HEK293 (cell line): ENCODE data around the gene MYOF.

Experiments
- CTCF ChIA-PET: fragments of 350-600 bp; formaldehyde crosslinking; extraction: SDS; loops from one replicate; lab custom pipeline; 2021; ENCODE audit warnings: antibody characterized with exemption; lab: Yijun Ruan, JAX
- POLR2A ChIA-PET: fragments of 300-600 bp; formaldehyde crosslinking; extraction: SDS; loops from one replicate; lab custom pipeline; 2020; ENCODE audit warnings: antibody characterized with exemption, inconsistent platforms; lab: Yijun Ruan, JAX
- H3K27ac ChIP-seq: fragments of 200-500 bp; sonication (Bioruptor generic); 2 replicates; pipeline ENCODE4 v1.5.1; 2014; ENCODE audit warnings: low read depth, low read length, control low read depth, inconsistent platforms; ENCODE audit errors: extremely low read depth
- H3K36me3 ChIP-seq, 2 experiments: fragments of 200-500 bp in 1 of 2; sonication (Bioruptor generic) in 1 of 2; 1 replicate in 1 of 2; 2 replicates in 1 of 2; pipeline ENCODE4 v1.5.1; 2014 to 2017; ENCODE audit warnings: inconsistent platforms in 2 of 2, low read length in 2 of 2; ENCODE audit not compliant: control insufficient read depth in 2 of 2, insufficient read depth in 1 of 2
- H3K4me1 ChIP-seq: fragments of 200-500 bp; sonication (Bioruptor generic); 2 replicates; pipeline ENCODE4 v1.5.1; 2014; ENCODE audit warnings: mild to moderate bottlenecking, low read length, inconsistent platforms; ENCODE audit not compliant: control insufficient read depth, insufficient read depth
- H3K4me3 ChIP-seq: 2 replicates; pipeline ENCODE4 v1.5.1; 2011; ENCODE audit warnings: low read depth, mild to moderate bottlenecking, control low read depth, low read length, moderate library complexity
- H3K9me3 ChIP-seq: fragments of 200-500 bp; sonication (Bioruptor generic); 2 replicates; pipeline ENCODE4 v1.5.1; 2014; ENCODE audit warnings: low read depth, low read length, inconsistent platforms; ENCODE audit not compliant: control insufficient read depth, insufficient read depth
- BCL11A ChIP-seq: fragments of 450-650 bp; formaldehyde crosslinking; IDR thresholded peaks from 2 replicates; pipeline ENCODE4 v1.5.1; 2016; ENCODE audit warnings: low read depth, missing biosample characterization, missing genetic modification characterization
- EGR2 ChIP-seq: fragments of 450-650 bp; formaldehyde crosslinking; IDR thresholded peaks from 2 replicates; pipeline ENCODE4 v1.5.1; 2016; ENCODE audit warnings: low read depth, missing biosample characterization, missing genetic modification characterization
- PATZ1 ChIP-seq: fragments of 450-650 bp; formaldehyde crosslinking; IDR thresholded peaks from 2 replicates; pipeline ENCODE4 v1.5.1; 2016; ENCODE audit warnings: missing biosample characterization, missing genetic modification characterization
- ZNF221 ChIP-seq: fragments of 450-650 bp; formaldehyde crosslinking; IDR thresholded peaks from 2 replicates; pipeline ENCODE4 v1.5.1; 2017; ENCODE audit warnings: missing biosample characterization, missing genetic modification characterization, borderline replicate concordance
- ZNF26 ChIP-seq: fragments of 450-650 bp; formaldehyde crosslinking; IDR thresholded peaks from 2 replicates; pipeline ENCODE4 v1.5.1; 2016; ENCODE audit warnings: missing biosample characterization, missing genetic modification characterization
- ZNF354C ChIP-seq: fragments of 450-650 bp; formaldehyde crosslinking; IDR thresholded peaks from 2 replicates; pipeline ENCODE4 v1.5.1; 2016; ENCODE audit warnings: missing biosample characterization, missing genetic modification characterization, low read depth, borderline replicate concordance
- ZNF501 ChIP-seq: fragments of 450-650 bp; formaldehyde crosslinking; IDR thresholded peaks from 2 replicates; pipeline ENCODE4 v1.5.1; 2016; ENCODE audit warnings: missing biosample characterization, missing genetic modification characterization
- ZNF510 ChIP-seq: fragments of 450-650 bp; formaldehyde crosslinking; IDR thresholded peaks from 2 replicates; pipeline ENCODE4 v1.5.1; 2018; ENCODE audit warnings: mild to moderate bottlenecking, missing genetic modification characterization, missing biosample characterization; ENCODE audit not compliant: insufficient replicate concordance
- ZNF544 ChIP-seq: fragments of 450-650 bp; formaldehyde crosslinking; IDR thresholded peaks from 2 replicates; pipeline ENCODE4 v1.5.0; 2017; ENCODE audit warnings: missing biosample characterization, missing genetic modification characterization
- ZNF785 ChIP-seq: fragments of 450-650 bp; formaldehyde crosslinking; IDR thresholded peaks from 2 replicates; pipeline ENCODE4 v1.5.1; 2016; ENCODE audit warnings: missing biosample characterization, missing genetic modification characterization
- ZNF843 ChIP-seq: fragments of 450-650 bp; formaldehyde crosslinking; IDR thresholded peaks from 2 replicates; pipeline ENCODE4 v1.5.1; 2016; ENCODE audit warnings: missing biosample characterization, missing genetic modification characterization
- ZSCAN4 ChIP-seq: fragments of 450-650 bp; formaldehyde crosslinking; IDR thresholded peaks from 2 replicates; pipeline ENCODE4 v1.5.1; 2017; ENCODE audit warnings: missing biosample characterization, missing genetic modification characterization
- TF ChIP-seq, protein P1 (sequence below): fragments of 450-650 bp; formaldehyde crosslinking; IDR thresholded peaks from 2 replicates; pipeline ENCODE4 v1.5.1; 2016; ENCODE audit warnings: missing biosample characterization, missing genetic modification characterization
- TF ChIP-seq, protein P2 (sequence below): fragments of 450-650 bp; formaldehyde crosslinking; IDR thresholded peaks from 2 replicates; pipeline ENCODE4 v1.5.1; 2016; ENCODE audit warnings: missing biosample characterization, missing genetic modification characterization
- TF ChIP-seq, protein P3 (sequence below): fragments of 450-650 bp; formaldehyde crosslinking; IDR thresholded peaks from 2 replicates; pipeline ENCODE4 v1.5.1; 2016; ENCODE audit warnings: missing biosample characterization, missing genetic modification characterization

The MYOF gene

DNA sequence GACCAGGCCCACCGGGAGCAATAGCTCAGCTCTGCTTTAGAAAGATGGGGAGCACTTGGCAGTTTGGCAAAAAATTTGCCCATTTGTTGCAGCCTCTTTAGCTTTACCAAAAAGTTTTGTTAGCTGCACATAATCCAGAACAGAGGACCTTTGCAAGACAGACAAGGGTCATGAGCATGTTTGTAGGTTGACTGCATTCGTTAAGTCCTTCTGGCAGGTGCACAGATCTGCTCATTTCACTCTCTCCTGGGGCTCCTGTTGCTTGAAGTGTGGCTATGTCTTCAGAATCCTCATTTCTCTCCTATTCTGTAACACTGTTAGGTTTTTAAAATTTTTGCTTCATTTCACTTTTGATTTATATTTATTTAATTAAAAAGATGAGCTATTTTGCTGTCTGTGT, 96.8 kb downstream of the MYOF start (continued):
- TF ChIP-seq, protein P1, sequence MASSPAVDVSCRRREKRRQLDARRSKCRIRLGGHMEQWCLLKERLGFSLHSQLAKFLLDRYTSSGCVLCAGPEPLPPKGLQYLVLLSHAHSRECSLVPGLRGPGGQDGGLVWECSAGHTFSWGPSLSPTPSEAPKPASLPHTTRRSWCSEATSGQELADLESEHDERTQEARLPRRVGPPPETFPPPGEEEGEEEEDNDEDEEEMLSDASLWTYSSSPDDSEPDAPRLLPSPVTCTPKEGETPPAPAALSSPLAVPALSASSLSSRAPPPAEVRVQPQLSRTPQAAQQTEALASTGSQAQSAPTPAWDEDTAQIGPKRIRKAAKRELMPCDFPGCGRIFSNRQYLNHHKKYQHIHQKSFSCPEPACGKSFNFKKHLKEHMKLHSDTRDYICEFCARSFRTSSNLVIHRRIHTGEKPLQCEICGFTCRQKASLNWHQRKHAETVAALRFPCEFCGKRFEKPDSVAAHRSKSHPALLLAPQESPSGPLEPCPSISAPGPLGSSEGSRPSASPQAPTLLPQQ: no peak

- Histone ChIP-seq H3K4me3 (no peak overlapping the region), H3K36me3 (no peaks in the 10 kb centered on the region), H3K27ac (no peak overlapping the region), H3K4me1 (no peaks in the 10 kb centered on the region), H3K9me3 (no peaks in the 10 kb centered on the region)
- POLR2A ChIA-PET: interaction anchor here (1.6 kb wide), 1 partner anchor 112 kb away, joined by 8 read pairs; the partner anchor contains the start of gene CEP55
- TF ChIP-seq ZNF354C (tag by site-specific recombination) (no peak), ZNF544 (tag by site-specific recombination) (no peak), ZNF843 (tag by site-specific recombination) (no peak), PATZ1 (no peak), ZNF510 (no peak), ZSCAN4 (tag by site-specific recombination) (no peak), ZNF221 (tag by site-specific recombination) (no peak), ZNF26 (tag by site-specific recombination) (no peak), ZNF785 (no peak)
- TF ChIP-seq, protein P2, sequence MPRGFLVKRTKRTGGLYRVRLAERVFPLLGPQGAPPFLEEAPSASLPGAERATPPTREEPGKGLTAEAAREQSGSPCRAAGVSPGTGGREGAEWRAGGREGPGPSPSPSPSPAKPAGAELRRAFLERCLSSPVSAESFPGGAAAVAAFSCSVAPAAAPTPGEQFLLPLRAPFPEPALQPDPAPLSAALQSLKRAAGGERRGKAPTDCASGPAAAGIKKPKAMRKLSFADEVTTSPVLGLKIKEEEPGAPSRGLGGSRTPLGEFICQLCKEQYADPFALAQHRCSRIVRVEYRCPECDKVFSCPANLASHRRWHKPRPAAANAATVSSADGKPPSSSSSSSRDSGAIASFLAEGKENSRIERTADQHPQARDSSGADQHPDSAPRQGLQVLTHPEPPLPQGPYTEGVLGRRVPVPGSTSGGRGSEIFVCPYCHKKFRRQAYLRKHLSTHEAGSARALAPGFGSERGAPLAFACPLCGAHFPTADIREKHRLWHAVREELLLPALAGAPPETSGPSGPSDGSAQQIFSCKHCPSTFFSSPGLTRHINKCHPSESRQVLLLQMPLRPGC (tag by site-specific recombination): no peak
- TF ChIP-seq, protein P3, sequence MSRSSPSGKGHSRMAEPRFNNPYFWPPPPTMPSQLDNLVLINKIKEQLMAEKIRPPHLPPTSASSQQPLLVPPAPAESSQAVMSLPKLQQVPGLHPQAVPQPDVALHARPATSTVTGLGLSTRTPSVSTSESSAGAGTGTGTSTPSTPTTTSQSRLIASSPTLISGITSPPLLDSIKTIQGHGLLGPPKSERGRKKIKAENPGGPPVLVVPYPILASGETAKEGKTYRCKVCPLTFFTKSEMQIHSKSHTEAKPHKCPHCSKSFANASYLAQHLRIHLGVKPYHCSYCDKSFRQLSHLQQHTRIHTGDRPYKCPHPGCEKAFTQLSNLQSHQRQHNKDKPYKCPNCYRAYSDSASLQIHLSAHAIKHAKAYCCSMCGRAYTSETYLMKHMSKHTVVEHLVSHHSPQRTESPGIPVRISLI: no peak
- CTCF ChIA-PET: interaction anchor here (1.7 kb wide), 1 partner anchor 99 kb away, joined by 7 read pairs; the partner anchor contains the start of gene MYOF
Observed at GRCh38 chr10:93384006-93384405, 98.1 kb downstream of the MYOF start.

GRCh38 chr10:93383562-93383981, 98.6 kb downstream of the MYOF start:
- Histone ChIP-seq H3K36me3 (no peaks in the 10 kb centered on the region), H3K9me3 (no peaks in the 10 kb centered on the region), H3K4me1 (no peaks in the 10 kb centered on the region)
- TF ChIP-seq ZNF501 (no peak), EGR2 (tag by site-specific recombination) (no peak), BCL11A (tag by site-specific recombination) (no peak)
- TF ChIP-seq, all 188 proteins: peak for 0
- Histone ChIP-seq H3K4me3 (no peak overlapping the region), H3K27ac (no peak overlapping the region)
- ChIA-PET CTCF (interaction anchor here (0.7 to 1.7 kb wide), 2 partner anchors 99 to 1959 kb away, joined by 3 to 7 read pairs; partner anchors contain the start of gene MYOF), POLR2A (interaction anchor here (1.6 kb wide), 1 partner anchor 113 kb away, joined by 8 read pairs; the partner anchor contains the start of gene CEP55)
